Esophagus squamous epithelium (tissue), 5 donors: ENCODE data around the gene PLEKHM3. TPM values are rescaled to one million over a fixed set of nuclear protein-coding genes. Genes with fewer than 3 reads are reported as not detected.

Experiments used
- DNase-seq: peaks from one replicate; lab custom pipeline; 2025; lab: John Stamatoyannopoulos, UW
- H3K27ac ChIP-seq, 4 donors: fragments of 200-600 bp; sonication (generic); one replicate each; pipeline ENCODE4 v1.5.1; 2016 to 2019; ENCODE audit warnings: mild to moderate bottlenecking in 1 of 4
- H3K27me3 ChIP-seq, 4 donors: fragments of 200-600 bp; sonication (generic); 1 replicate in 3 of 4; 2 replicates in 1 of 4; pipeline versions ENCODE4 v1.5.1 to v1.6.0; 2017 to 2021; ENCODE audit warnings: antibody characterized with exemption in 1 of 4
- H3K36me3 ChIP-seq, 3 donors: fragments of 200-600 bp; sonication (generic); one replicate each; pipeline ENCODE4 v1.5.1; 2016 to 2019
- H3K4me1 ChIP-seq, 3 donors: fragments of 200-600 bp; sonication (generic); one replicate each; pipeline ENCODE4 v1.5.1; 2017 to 2019
- H3K4me3 ChIP-seq, 4 donors: fragments of 200-600 bp; sonication (generic); 1 replicate in 3 of 4; 2 replicates in 1 of 4; pipeline ENCODE4 v1.5.1; 2016 to 2019; ENCODE audit warnings: mild to moderate bottlenecking in 2 of 4, moderate library complexity in 1 of 4
- H3K9me3 ChIP-seq, 3 donors: fragments of 200-600 bp; sonication (generic); one replicate each; pipeline ENCODE4 v1.5.1; 2016 to 2019
- POLR2A ChIP-seq, 4 donors: fragments of 450-650 bp; IDR thresholded peaks; one replicate each; pipeline ENCODE4 v1.6.1; 2017; ENCODE audit warnings: antibody characterized with exemption in 4 of 4, mild to moderate bottlenecking in 4 of 4, moderate library complexity in 3 of 4
- WGBS, 2 donors: methylation state at CpG; one replicate each; pipeline ENCODE4 v1.1.5; 2018; 5-methylcytosine and 5-hydroxymethylcytosine counted together
- intact Hi-C: fragments of 100-400 bp; cut with DNase I; formaldehyde crosslinking; loops from one replicate; pipeline ENCODE4 v1.15.0; 2022
- total RNA-seq, 4 donors: library from RNA; depleted of rRNA; stranded (reverse); fragments of >200 nt; gene quantifications; one replicate each; pipeline ENCODE4 v1.1.0, GENCODE V29; 2016
- TF ChIP-seq, protein P1 (sequence below), 6 experiments: fragments of 450-650 bp in 4 of 6; fragments of 200-600 bp in 2 of 6; sonication (generic) in 2 of 6; IDR thresholded peaks; one replicate each; pipeline ENCODE4 v1.5.1; 2016 to 2019; ENCODE audit warnings: antibody characterized with exemption in 6 of 6, mild to moderate bottlenecking in 4 of 6, moderate library complexity in 4 of 6
- donor health status: DM: yes; HTN: yes; CAD: no.

The PLEKHM3 gene
- total RNA-seq, 4 donors from 2014 or later = 3.7 to 19.3 (median 6.7) TPM

DNA sequence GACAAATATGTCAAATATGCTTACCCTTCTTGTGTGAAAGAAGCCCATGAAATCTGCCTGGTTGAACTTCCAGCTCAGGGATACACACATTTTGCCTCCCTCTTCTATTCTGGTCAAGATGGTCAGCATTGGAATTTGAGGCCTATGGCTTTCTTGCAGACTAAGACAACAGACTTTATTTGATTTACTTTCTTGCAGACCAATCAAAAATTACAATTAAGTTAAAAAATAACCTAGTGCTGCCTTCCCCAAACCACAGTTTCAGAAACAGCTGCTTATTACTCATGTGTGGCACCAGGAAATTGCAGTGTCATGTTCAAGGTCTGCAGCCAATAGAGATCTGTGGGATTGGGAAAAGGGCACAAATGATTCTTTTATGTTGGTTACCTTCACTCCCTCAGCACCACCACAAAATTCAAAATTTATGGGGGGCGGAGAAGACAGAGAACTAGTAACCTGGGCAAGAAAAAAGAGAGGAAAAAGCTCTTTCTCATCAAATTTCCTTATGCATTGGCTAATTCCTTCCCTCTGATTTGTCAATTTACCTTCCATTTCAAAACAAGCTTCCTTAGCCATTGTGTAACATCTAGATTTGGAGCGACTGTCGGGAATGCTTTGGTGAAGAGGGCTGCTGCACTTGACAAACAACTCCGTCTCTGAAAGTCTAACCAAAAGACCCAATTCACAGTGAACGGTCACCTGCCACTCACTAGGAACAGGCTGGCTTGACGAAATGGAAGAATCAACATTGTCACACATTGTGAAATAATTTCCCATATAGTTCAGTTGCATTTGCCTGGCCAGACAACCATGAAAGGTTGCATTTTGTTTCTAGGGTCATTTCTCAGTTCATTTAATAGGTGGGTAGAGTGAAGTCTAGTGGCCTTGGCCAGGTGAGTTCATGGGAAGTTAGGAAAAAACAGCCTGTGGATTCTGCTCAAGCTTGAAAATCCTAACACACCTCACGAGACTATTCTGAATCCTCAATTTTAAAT is 155.2 kb downstream of the PLEKHM3 start:
- Histone ChIP-seq H3K36me3 (no peaks in the 10 kb centered on the region), H3K27me3 (no peaks in the 10 kb centered on the region), H3K4me3 (no peak overlapping the region), H3K4me1 (peaks cover 0 to 6% (median 0%) of the 10 kb centered on the region in 3 donors), H3K27ac (no peak overlapping the region), H3K9me3 (no peaks in the 10 kb centered on the region)
- WGBS, 2 donors = 63 to 90% methylated on average over 7 of the region's 7 CpGs
- no peak for DNase-seq
- intact Hi-C loops = no loop called here
- TF ChIP-seq, protein P1, sequence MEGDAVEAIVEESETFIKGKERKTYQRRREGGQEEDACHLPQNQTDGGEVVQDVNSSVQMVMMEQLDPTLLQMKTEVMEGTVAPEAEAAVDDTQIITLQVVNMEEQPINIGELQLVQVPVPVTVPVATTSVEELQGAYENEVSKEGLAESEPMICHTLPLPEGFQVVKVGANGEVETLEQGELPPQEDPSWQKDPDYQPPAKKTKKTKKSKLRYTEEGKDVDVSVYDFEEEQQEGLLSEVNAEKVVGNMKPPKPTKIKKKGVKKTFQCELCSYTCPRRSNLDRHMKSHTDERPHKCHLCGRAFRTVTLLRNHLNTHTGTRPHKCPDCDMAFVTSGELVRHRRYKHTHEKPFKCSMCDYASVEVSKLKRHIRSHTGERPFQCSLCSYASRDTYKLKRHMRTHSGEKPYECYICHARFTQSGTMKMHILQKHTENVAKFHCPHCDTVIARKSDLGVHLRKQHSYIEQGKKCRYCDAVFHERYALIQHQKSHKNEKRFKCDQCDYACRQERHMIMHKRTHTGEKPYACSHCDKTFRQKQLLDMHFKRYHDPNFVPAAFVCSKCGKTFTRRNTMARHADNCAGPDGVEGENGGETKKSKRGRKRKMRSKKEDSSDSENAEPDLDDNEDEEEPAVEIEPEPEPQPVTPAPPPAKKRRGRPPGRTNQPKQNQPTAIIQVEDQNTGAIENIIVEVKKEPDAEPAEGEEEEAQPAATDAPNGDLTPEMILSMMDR (IDR thresholded peaks at IDR 0.05) = no peak
- no peak for TF ChIP-seq POLR2A (IDR thresholded peaks at IDR 0.05)

DNA sequence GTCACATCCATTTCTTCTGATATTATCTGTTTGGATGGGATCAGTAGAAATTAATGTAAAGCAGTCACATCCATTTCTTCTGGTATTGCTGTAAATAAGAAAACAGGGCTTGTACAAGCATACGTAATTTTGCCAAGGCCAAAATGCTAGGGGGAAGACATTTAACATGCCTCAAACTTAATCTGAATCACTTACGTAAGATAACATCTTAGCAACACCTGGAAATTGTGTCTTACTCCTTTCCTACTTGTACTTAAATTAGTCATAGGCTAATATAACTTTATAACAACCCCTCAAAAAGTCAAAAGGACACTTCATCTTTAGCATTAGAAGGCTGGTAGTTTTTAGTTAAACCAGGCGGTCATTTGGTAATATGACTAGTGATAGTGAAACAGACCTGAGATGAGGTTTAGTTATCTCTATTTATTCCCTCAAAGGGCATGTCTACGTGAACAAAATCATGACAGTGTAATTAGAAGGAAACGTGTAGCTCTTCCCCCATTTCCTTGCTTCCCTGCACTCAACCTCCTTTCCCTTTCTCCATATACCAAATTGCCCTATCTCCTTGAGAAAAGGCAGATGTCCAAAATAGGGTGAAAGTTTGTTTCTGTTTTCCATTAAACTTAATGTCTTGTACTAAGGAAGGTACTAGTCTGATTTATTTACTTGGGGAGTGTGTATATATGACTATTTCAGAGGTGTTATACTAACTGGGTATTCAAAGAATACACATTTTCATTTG is 156.3 kb downstream of the PLEKHM3 start:
- no peaks in the 10 kb centered on the region for H3K36me3 ChIP-seq
- 88 to 90% methylated on average over 5 of the region's 5 CpGs for WGBS, 2 donors
- peaks cover 0 to 6% (median 0%) of the 10 kb centered on the region in 3 donors for H3K4me1 ChIP-seq
- no peaks in the 10 kb centered on the region for H3K27me3 ChIP-seq
- no peak for DNase-seq
- no peaks in the 10 kb centered on the region for H3K9me3 ChIP-seq
- TF ChIP-seq, protein P1 (IDR thresholded peaks at IDR 0.05) = no peak
- TF ChIP-seq POLR2A (IDR thresholded peaks at IDR 0.05) = no peak
- H3K27ac ChIP-seq = no peak overlapping the region
- no peak overlapping the region for H3K4me3 ChIP-seq
- intact Hi-C loops = no loop called here

DNA sequence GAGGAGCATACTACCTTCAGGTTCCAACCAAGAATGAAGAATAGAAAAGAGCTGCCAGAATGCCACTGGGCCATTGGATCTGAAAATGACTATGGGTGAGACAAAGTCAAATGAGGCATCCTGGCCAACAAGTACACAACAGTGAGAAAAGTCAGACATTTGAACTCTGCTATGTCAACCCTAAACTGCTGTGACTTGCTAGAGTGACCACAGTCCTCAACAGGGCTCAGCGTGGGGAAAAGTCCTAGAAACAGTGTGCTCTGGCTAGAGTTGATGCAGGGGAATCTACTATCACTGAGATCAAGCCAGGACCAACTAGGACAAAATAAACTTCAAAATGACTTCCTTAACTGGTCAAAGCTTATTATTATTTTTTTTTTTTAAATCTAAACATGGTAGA is 157.4 kb downstream of the PLEKHM3 start:
- Histone ChIP-seq H3K27ac (no peak overlapping the region), H3K4me3 (no peak overlapping the region), H3K4me1 (peaks cover 0 to 6% (median 0%) of the 10 kb centered on the region in 3 donors), H3K9me3 (no peaks in the 10 kb centered on the region), H3K36me3 (no peaks in the 10 kb centered on the region), H3K27me3 (no peaks in the 10 kb centered on the region)
- no peak for DNase-seq
- intact Hi-C loops = no loop called here
- TF ChIP-seq, protein P1 (IDR thresholded peaks at IDR 0.05) = no peak
- no peak for TF ChIP-seq POLR2A (IDR thresholded peaks at IDR 0.05)
- WGBS, 2 donors = 83 to 100% methylated on average over 1 of the region's 1 CpG

DNA sequence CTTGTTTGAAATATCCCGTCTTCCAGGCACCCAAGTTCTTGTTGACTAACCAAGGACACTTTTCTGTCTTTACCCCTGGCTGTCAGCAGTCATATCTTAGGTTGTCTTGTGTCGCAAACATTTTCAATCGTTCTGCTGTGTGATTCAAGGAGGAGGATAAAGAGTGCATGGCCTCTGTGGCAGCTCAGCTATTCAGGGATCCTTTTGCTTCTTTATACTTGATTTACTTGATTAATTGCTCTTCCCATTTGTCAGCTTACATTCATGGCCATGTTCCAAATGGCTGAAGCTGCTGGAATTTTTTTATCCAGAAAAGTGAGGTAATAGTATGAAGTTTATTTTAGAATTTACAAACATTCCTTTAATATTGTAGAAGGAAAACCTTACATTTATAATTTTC is 158.3 kb downstream of the PLEKHM3 start:
- WGBS, 2 donors = 41 to 52% methylated on average over 3 of the region's 3 CpGs

More for the DNA sequence above, 158.3 kb downstream of the PLEKHM3 start:
- intact Hi-C loops = no loop called here
- Histone ChIP-seq H3K36me3 (no peaks in the 10 kb centered on the region), H3K27ac (no peak overlapping the region), H3K9me3 (no peaks in the 10 kb centered on the region), H3K4me3 (no peak overlapping the region), H3K27me3 (no peaks in the 10 kb centered on the region), H3K4me1 (peaks cover 0 to 6% (median 0%) of the 10 kb centered on the region in 3 donors)
- TF ChIP-seq, protein P1 (IDR thresholded peaks at IDR 0.05) = no peak
- TF ChIP-seq POLR2A (IDR thresholded peaks at IDR 0.05) = no peak
- no peak for DNase-seq
